NOMO-1 (cell line): Measurements from ENCODE around the gene SPATA9.

Experiments used
- DNase-seq, 2 experiments: peaks; one replicate each; lab custom pipeline; 2025; ENCODE audit not compliant: unreplicated experiment in 2 of 2; lab: John Stamatoyannopoulos, UW

Gene SPATA9

DNA sequence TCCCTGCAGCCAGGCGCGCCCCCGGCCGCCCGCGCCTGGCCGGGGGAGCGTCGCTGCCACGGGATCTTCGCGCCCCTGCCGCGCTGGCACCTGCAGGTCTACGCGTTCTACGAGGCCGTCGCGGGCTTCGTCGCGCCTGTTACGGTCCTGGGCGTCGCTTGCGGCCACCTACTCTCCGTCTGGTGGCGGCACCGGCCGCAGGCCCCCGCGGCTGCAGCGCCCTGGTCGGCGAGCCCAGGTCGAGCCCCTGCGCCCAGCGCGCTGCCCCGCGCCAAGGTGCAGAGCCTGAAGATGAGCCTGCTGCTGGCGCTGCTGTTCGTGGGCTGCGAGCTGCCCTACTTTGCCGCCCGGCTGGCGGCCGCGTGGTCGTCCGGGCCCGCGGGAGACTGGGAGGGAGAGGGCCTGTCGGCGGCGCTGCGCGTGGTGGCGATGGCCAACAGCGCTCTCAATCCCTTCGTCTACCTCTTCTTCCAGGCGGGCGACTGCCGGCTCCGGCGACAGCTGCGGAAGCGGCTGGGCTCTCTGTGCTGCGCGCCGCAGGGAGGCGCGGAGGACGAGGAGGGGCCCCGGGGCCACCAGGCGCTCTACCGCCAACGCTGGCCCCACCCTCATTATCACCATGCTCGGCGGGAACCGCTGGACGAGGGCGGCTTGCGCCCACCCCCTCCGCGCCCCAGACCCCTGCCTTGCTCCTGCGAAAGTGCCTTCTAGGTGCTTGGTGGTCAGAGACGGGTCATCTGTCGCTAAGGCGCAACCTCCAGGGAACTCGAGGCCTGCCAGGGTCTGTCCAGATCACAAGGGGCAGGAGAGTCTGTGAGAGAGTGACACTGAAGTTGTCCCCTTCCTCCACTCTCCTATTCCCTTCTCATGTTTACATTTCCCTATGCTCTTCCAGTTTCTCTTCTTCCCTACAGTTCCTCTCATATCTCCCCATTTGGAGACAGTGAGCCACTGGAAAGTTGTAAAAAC lies 61.6 kb downstream of the SPATA9 start:
- peak; percentile 34 to 42 for DNase-seq

DNA sequence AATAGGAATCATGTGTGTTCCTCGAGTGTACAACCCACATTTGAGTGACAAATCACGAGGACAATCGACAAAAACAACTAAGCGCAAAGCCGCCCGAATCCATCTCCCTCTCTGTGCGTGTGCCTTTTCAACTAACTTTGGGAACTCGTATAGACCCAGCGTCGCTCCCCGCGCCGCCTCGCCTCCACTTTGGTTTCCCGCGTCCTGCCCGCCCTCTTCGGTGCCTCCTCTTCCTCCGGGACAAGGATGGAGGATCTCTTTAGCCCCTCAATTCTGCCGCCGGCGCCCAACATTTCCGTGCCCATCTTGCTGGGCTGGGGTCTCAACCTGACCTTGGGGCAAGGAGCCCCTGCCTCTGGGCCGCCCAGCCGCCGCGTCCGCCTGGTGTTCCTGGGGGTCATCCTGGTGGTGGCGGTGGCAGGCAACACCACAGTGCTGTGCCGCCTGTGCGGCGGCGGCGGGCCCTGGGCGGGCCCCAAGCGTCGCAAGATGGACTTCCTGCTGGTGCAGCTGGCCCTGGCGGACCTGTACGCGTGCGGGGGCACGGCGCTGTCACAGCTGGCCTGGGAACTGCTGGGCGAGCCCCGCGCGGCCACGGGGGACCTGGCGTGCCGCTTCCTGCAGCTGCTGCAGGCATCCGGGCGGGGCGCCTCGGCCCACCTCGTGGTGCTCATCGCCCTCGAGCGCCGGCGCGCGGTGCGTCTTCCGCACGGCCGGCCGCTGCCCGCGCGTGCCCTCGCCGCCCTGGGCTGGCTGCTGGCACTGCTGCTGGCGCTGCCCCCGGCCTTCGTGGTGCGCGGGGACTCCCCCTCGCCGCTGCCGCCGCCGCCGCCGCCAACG lies 62.5 kb downstream of the SPATA9 start, which contains the start of gene GPR150:
Gene GPR150, plus strand, starts transcription at position 58 of the 840 bp plus-strand sequence. Its CDS starts 189 bp downstream, at position 247.
- DNase-seq = peak; percentile 27 to 51

DNA sequence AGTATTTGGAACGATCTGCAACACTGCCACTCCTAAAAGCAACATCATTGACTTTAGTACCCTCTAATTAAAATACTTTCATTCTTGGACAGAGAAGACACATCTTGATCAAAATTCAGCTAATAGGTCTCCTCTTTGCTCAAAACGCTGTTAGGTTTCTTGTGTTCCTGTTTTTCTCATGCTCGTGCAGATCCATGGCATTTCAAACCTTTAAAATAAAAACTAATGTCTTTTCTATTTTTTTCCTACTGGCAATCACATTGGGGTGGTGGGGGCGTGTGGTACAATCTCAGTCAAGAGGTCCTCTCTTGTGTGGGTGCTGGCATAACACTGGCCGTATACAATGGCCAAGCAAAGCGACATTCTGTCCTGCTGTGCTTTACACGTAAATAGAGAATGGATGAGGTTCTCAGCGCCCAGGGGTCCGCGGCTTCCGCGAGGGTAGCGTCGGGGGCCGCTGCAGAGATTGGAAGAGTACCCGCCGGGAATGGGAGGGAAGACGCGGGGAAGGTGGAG lies 63.2 kb downstream of the SPATA9 start:
- peak in 1 of 2 experiments; percentile 6 for DNase-seq

DNA sequence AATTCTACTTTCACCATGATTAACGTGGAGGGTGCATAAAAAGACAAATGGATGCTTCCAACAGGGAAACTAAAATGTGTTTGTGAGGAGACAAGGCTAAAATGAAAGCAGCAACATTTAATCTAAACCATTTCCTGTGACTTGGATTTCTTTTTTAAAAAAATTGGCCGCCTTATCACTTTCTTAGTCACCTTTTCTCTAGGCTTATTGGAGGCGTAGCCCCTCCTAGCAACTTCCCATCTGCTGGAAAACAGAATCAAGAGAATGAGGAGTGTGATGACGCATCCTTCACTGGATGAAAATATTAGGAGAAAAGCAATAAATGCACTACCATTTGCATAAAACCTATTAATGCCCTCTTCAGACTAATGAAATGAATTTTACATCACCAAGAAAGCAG lies 63.7 kb downstream of the SPATA9 start:
- no peak for DNase-seq

DNA sequence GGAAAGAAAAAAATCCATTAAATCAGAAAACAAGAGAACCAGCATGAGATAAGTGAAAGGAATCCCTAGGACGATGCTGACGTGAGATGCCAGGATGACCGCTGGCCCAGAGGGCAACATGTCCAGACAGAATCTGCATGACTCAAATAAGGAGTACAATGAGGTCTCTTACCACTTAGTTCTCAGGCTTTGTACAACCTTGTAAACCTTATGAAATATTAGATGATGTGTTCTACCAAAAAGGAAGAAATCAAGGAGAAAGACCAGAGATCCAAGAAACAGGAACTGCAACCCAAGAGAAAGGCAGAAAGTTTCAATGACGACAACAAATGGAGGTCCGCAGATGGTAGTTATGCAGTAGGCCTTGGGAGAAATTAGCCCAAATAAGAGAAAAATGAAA lies 65.7 kb downstream of the SPATA9 start:
- DNase-seq = no peak

DNA sequence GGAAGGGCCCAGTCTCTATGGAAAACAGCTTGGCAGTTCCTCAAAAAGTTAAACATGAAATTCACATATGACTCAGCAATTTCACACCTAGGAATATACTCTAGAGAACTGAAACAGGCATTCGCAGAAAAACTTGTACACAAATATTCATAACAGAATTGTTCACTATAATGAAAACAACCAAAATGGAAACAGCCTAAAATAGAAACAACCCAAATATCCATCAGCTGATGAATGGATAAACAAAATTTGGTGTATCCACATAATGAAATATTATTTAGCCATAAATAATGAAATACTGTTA lies 67.7 kb downstream of the SPATA9 start:
- no peak for DNase-seq

DNA sequence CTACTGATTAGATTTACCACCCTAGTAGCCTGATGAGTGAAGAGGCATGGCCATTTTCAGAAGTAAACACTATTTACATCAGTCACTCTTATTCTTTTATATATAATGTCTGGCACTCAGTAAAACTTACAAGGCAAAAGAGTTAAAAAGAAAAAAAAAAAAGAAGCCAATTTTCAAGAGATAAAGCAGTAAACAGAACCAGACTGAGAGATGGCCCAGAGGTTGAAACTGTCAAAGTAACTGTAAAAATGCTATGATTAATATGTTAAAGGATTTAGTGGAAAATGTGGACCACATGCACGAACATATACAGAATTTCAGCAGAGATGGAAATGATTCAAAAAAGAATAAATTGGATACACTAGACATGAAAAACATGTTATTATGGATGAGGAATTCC lies 69.3 kb downstream of the SPATA9 start:
- DNase-seq = no peak

DNA sequence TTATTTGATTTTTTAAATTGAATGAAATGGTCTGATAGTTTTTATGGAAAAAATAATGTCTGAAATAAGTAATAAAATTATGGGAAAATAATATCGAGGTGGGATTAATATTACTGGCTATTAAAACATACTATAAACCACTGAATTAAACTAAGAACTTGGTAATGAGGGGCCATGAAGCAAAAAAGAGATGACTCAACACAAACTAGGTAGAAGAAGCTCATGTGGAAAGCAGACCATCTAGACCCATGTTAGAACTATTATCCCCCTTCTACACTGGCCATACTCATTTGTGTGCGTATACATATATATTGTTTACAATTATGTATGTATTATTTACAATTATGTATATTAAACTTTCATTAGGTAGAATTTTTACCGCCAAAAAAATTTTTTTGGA lies 71.4 kb downstream of the SPATA9 start:
- no peak for DNase-seq

DNA sequence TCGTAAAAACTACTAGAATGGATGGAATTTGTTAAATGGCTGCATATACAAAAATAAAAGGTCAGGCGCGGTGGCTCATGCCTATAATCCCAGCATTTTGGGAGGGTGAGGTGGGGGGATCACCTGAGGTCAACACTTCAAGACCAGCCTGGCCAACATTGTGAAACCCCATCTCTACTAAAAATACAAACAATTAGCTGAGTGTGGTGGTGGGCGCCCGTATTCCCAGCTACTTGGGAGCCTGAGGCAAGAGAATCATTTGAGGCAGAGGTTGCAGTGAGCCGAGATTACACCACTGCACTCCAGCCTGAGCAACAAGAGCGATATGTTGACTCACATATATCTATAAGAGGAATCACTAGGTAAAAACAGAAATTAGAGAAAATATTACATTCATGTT lies 72.2 kb downstream of the SPATA9 start:
- no peak for DNase-seq

DNA sequence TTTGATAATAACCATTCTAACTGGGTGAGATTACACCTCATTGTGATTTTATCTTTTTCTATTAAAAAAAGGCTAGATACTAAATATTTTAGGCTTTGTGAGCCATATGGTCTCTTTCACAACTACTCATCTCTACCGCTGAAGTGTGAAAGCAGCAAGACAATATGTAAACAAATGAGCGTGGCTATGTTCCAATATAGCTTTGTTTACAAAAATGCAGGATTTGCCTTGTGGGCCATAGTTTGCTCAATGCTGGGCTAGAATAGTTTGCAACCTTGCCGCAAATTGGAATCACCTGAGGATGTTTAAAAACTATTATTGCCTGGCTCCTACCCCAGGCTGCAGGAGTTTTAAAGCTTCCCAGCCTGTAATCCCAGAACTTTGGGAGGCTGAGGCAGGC lies 73.1 kb downstream of the SPATA9 start:
- no peak for DNase-seq
